Activated CD4-positive, CD25-positive, alpha-beta regulatory T cell (primary cell): Measurements from ENCODE around the gene FPR3.

ENCODE experiments used
- DNase-seq, 4 experiments: peaks; one replicate each; lab custom pipeline; 2025; lab: John Stamatoyannopoulos, UW

FPR3 gene

DNA sequence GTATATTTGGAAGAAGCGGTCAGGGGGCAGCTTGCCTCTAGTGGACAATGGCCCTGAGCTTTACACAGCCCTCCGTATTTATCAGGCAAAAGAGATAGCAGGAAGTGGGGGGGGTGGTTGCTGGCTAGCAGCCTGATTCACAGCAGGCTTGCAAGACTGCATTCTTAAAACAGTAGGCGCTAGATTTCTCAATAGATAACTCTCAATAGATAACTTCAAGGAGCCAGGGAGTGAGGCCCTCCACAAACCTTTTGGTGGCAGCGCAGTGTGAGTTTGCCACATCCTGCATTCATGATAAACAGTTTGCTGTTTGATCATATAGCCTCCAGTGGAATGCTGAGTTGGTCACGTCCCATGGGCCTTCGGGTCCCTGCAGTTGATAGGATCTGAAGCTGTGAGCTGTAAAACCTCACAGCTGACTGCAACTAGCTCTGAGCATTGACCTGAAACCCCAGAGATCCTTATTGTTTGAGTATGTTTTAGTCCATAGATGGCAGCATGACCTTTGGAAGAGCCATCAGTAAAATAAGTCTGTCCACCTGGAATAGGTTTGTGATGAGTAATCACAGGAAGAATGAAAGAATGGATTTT is 12.2 kb downstream of the FPR3 start:
- DNase-seq = no peak

DNA sequence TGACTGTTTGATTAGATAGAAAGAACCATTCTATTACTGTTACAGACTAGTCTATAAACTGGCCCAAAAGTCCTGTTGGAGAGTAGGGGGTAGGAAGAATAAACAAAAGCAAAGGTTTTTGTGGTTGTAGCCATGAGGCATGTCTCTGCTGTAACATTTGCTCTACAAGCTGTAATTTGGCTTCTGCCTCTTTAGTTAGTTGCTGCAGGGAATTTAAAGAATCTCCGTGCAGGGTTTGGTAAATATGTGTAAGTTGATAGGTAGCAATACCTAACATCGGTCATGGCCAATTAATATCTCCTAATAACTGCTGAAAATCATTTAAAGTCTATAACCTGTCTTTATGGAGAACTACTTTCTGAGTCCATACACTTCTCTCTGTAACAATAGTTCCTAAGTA is 13.0 kb downstream of the FPR3 start:
- DNase-seq = no peak

DNA sequence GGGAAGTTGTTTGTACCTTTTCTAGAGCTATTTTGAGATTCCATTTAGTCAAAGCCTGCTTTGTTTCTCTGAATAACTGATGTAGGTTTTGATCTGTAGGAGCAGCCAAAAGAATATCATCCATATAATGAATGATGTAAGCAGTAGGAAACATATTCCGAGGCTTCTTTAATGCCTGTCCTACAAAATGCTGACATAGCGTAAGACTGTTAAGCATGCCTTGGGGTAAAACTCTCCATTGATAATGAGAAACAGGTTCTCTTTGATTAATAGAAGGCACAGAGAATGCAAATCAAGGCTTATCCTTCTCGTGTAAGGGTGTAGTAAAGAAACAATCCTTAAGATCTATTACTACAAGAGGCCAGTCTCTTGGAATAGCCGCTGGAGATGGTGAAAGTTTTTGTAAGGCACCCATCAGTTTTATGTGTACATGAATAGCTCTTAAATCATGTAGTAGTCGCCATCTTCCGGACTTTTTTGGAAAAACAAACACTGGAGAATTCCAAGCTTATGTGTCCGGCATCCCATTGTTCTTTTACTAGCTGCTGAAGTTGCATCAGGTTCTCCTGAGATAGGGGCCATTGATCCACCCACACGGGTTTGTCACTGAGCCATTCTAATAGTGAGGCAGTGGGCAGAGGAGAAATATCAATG is 13.5 kb downstream of the FPR3 start:
- DNase-seq = no peak

DNA sequence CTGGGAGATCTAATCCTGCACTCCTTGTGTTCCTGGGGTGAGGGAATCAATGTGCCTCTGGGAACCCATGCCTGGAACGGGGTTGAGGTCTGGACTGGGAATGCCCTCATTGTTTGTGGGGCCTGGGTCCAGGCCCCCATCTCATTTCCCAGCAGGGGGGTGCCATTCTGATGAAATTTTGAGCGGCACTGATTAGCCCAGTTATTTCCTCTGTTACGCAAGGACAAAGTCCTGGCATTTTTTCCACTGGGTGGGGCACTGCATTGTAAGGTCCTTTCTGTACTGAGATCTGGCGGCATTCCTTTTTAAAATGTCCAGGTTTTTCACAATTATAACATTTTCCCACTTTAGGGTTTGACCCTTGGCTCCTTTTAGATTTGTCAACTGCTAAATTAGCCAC is 14.8 kb downstream of the FPR3 start:
- no peak for DNase-seq

DNA sequence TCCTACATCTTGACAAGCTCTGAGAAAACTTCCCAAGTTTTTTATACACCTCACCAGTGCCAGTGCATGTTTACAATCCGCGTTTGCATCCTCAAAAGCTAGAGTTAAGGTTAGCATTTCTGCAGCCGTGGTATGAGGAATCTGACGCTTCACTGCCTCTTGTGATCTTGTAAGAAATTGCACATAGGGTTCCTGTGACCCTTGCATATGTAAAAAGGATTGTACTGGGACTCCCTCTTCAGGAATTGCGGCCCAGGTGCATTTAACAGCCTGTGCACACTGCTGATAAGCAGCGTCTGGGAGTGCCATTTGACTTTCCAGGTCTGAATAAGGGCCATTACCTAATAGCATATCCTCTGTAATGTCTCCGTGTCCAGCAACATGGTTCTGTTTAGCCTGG is 15.3 kb downstream of the FPR3 start:
- DNase-seq = no peak

DNA sequence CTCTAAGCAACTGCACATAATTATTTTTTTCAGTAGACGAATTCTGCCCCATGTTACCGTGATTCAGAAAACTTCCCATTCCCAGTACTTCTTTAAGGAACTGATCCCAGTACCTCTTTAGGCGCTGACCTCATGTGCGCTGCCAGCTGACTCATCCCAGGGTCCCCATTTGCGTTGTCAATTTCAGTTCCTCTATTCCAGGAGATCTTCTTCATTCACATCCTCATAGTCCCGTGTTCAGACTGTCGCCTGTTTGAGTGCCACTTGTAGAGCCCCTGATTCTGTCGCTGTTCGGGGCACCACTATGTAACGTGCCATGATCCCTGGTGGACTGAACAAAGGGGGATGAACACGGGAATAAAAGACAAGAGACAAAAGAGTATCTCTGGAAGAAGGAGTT is 16.4 kb downstream of the FPR3 start:
- DNase-seq = no peak

DNA sequence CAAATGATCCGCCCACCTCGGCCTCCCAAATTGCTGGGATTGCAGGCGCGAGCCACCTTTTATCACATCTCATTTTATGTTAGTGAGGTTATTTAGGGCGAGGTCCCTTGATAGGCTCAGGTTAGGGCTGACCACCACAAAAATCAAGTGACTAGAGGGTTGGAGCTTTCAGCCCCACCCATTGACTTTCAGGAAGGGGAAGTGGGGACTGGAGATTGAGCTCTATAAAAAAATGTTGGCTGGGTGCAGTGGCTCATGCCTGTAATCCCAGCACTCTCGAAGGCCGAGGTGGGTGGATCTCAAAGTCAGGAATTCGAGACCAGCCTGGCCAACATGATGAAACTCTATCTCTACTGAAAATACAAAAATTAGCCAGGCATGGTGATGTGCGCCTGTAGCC is 20.1 kb downstream of the FPR3 start:
- no peak for DNase-seq

DNA sequence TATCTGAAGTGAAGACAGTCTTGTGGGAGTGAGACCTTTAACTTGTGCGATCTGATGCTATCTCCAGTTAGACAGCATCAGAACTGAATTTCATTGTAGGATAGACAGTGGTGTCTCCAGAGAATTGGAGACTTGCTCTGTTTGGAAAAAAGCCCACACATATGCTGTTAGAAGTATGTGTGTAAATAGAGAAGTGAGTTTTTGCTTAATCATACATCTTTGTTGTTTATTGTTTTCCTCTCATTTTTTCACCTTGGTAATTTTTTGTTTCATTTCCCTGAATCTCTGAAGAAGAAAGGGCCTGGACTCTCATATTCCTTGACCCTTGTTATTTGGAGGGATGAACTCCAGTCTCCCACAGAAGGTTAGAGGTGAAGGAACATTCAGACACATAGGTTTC is 21.8 kb downstream of the FPR3 start:
- DNase-seq = no peak

DNA sequence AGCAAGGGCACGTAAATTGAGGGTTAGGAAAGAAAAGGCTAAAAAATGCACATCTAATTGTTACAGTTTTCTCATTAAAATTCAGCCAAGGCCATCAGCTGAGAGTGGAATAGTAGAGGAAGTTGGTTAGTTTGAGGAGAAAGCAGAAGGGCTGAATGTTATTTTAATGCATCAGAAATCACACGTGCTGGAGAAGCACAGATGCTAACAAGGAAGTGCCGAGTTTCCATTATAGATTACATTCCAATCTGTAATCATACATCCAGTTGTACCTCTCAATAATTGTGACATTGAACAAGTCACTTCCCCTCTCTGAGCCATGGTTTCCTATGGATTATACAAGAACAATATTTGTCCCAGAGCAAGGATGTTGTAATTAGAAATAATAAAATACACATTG is 25.1 kb downstream of the FPR3 start:
- DNase-seq = no peak

DNA sequence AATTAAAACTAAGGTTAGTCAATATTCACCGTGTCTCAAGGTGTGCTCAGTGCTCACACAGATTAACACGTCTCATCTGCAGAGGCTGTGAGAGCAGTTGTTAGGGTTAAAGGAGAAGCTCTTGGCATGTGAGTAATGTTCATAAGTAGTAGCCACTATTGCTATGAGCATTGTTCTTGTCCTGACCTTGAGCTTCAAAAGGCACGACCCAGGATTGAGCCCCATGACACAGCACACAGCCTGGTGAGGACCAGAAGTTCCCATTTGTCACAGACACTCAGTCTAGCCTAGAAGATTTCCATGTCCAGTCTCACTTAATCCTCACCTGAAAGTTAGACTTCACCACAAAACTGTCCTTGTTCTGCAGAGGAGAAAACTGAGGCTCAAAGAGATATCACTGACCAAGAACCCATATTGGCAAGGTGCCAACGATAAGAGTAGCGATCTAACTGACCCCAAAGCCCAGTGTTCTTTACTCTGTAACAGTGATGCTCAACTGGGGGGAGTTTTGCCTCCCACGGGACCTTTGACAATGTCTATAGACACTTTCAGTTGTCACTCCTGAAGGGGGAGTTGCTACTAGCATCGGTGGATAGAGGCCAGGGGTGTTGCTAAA is 26.0 kb downstream of the FPR3 start:
- DNase-seq = no peak

DNA sequence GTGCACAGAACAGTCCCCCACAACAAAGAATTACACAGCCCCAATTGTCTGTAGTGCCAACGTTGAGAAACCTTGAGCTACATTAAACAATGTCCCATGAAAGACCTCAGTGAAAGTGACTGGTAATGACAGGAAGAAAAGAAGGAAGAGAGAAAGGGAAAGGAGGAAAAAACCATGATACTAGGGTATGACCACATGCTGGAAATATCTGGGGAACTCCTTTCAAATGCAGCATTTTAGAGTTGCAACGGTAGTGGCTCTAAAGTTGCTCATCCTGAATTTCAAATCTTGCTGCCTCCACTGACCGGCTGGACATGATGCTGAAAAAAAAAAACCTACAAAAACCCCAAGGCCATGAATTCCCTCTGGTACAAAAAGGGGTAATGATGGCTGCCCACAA is 26.5 kb downstream of the FPR3 start:
- DNase-seq = no peak

DNA sequence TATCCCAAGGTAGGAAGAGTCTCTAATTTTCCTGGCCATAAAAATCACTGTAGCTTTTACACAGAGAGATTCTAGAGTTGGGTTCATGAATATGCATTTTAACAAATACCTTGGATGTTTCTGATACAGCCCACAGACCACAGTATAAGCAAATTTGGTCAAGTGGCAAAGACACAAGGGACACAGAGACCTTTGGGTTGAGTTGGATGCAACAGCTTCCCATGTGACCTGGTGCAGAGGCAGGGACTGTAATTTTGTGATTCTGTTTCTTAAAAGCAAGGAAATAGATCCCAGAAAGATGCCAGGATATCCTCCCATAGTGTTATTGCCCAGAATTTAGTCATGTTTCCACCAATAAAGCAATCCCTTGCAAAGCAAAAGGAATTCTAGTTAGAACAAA is 27.0 kb downstream of the FPR3 start:
- no peak for DNase-seq

DNA sequence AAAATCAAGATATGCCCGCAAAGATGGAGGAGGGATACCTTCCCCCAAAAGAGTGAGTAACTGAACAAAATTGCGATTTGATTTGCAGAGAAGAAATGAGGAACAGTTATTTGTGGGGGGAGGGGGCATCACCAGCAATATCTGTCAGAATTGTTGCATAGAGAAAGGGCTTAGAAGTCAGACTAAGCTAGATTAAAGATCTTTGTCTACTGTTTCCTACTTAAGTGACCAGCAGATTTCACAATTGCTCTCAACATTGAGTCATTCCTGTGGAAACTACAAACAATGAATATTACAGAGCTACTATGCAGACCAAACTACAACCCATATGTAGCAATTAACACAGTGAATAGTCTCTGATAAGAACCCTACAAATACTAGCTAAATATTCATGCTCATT is 27.4 kb downstream of the FPR3 start:
- DNase-seq = no peak

DNA sequence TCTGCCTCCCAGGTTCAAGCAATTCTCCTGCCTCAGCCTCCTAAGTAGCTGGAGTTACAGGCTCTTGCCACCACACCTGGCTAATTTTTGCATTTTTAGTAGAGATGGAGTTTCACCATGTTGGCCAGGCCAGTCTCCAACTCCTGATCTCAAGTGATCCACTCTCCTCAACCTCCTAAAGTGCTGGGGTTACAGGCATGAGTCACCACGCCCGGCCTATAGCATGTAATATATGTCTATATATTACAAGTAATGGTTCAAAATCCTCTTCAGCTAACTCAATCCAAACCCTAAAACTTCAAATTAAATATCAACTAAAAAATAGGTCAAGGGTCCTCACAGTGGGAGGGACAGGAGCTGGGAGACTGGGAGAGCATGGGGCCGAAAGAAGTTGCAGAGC is 28.0 kb downstream of the FPR3 start:
- DNase-seq = no peak

DNA sequence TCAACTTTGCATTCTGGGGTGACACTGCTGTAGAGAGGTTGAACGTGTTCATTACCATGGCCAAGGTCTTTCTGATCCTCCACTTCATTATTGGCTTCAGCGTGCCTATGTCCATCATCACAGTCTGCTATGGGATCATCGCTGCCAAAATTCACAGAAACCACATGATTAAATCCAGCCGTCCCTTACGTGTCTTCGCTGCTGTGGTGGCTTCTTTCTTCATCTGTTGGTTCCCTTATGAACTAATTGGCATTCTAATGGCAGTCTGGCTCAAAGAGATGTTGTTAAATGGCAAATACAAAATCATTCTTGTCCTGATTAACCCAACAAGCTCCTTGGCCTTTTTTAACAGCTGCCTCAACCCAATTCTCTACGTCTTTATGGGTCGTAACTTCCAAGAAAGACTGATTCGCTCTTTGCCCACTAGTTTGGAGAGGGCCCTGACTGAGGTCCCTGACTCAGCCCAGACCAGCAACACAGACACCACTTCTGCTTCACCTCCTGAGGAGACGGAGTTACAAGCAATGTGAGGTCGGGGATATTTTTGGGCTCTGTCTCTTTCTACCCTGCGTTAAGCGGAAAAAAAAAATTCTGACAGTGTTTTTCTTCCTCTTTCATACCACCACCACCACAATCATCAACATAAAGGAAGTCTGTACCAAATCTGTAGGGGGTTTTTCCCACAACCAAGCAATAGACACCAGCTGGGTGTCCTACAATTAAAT is 29.5 kb downstream of the FPR3 start:
- DNase-seq = no peak

DNA sequence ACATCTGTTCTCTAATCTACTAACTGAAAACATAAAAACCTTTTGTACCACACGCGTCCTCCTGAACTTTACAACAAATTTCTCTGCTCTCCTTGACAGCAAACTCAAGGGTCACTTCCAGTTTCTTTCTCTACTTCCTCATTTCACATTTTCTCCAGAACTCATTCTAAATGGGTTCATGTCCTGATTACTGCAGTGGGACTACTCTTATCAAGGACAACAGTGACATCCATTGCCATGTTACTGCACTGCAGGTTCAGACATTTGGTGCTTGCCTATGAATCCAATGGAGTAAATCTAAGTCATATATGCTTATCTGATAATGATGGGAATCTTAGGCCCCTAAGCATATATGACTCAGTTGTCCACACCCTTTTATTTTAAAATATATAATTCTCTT is 35.3 kb downstream of the FPR3 start:
- DNase-seq = no peak

DNA sequence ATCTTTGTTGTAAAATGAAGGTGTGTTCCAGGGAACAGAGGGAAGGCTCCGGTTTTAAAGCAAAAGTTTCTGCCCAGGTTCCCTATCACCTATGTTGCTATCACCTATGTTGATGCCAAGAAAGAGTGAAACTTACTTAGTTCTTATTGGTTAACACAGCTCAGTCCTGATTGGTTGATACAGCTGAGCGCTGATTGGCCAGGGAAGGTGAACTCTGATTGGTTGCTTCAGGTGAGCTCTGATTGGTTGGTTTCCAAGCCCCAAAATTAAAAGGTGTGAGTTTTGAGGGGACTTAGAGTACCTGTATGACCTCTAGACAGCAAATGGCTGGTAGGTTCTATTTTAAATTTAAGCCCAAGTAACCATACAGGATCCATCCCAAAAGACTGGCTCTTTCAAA is 42.2 kb downstream of the FPR3 start:
- DNase-seq = no peak

DNA sequence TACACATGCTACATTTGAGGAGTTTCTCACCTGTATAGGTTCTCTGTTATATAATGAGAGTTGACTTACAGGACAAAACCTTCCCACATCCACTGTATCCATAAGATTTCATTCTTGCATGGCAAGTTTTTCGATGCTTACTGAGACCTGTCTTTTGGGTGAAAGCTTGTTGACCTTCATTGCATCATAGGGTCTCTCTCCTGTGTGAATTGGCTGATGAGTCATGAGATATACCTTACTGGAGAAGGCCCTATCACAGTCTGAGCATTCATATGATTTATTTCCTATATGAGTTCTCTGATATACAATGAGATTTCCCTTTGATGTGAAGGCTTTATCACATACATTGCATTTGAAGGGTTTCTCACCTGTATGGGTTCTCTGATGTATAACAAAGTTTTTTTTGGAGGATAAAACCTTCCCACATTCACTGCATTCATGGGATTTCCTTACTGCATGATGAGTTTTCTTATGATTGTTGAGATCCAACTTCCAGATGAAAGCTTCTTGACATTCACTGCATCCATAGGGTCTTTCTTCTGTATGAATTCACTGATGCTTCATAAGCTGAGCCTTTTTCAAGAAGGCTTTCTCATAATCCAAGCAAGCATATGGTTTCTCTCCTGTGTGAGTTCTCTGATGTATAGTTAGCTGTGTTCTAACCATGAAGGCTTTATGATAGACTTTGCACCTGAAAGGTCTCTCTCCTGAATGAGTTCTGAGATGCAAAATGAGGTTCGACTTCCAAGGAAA is 67.1 kb downstream of the FPR3 start:
- no peak for DNase-seq

DNA sequence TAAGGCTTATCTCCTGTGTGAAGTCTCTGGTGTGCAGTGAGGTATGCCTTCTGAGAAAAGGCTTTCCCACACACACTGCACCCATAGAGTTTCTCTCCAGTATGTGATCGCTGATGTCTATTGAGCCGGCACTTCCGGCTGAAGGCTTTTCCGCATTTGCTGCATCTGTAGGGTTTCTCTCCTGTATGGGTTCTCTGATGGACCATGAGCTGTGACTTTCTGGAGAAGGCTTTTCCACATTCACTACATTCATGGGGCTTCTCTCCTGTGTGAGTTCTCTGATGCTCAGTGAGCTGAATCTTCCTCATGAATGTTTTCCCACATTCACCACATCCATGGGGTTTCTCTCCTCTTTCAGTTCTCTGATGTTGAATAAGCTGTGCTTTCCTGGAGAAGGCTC is 78.1 kb downstream of the FPR3 start:
- no peak for DNase-seq
